DOHH2 (cell line): Measurements from ENCODE around the gene LRMDA.

ENCODE experiments used
- CTCF ChIP-seq: fragments of 200-600 bp; sonication (generic); IDR thresholded peaks from one replicate; pipeline ENCODE4 v1.5.1; 2014; ENCODE audit warnings: antibody characterized with exemption, mild to moderate bottlenecking, low read depth, low read length; ENCODE audit not compliant: poor library complexity, severe bottlenecking
- EZH2phosphoT487 ChIP-seq: fragments of 200-600 bp; sonication (generic); IDR thresholded peaks from 2 replicates; pipeline ENCODE4 v1.6.1; 2017; ENCODE audit warnings: borderline replicate concordance, mild to moderate bottlenecking, antibody characterized with exemption, low read length, moderate library complexity, mixed read lengths

- TF ChIP-seq CTCF, result no peak
- TF ChIP-seq EZH2phosphoT487, result no peak
These were observed 77.4 kb downstream of the LRMDA start for GRCh38 chr10:75508814-75509306.
